Neuronal stem cell (in vitro differentiated cells): ENCODE measurements around the gene CALML6.
"Not testable (repeated sequence)": the region's sequence is repeated elsewhere in the genome, so short reads cannot be mapped to it uniquely, and the experiment has no call there.

Experiments used
- DNase-seq: peaks from one replicate; pipeline ENCODE4 v3.0.0-alpha.2; 2013; ENCODE audit warnings: low spot score
- H2AFZ ChIP-seq: one replicate; pipeline ENCODE4 v1.6.1; 2013; ENCODE audit warnings: mild to moderate bottlenecking, low read length, inconsistent platforms
- H2AK5ac ChIP-seq: 2 replicates; pipeline ENCODE4 v1.6.1; 2013; ENCODE audit warnings: low read depth, mild to moderate bottlenecking, inconsistent platforms, low read length, moderate library complexity, mixed read lengths
- H2BK120ac ChIP-seq: 2 replicates; pipeline ENCODE4 v1.6.1; 2013; ENCODE audit warnings: low read depth, mild to moderate bottlenecking, inconsistent platforms, low read length, moderate library complexity, mixed read lengths
- H2BK12ac ChIP-seq: one replicate; pipeline ENCODE4 v1.6.1; 2013; ENCODE audit warnings: low read length, inconsistent platforms
- H2BK15ac ChIP-seq: 2 replicates; pipeline ENCODE4 v1.6.1; 2013; ENCODE audit warnings: mild to moderate bottlenecking, low read length, inconsistent platforms, mixed read lengths
- H2BK5ac ChIP-seq: one replicate; pipeline ENCODE4 v1.6.1; 2013; ENCODE audit warnings: inconsistent platforms, mild to moderate bottlenecking, low read length, moderate library complexity
- H3K14ac ChIP-seq: one replicate; pipeline ENCODE4 v1.6.1; 2013; ENCODE audit warnings: low read length, inconsistent platforms
- H3K18ac ChIP-seq: 2 replicates; pipeline ENCODE4 v1.6.1; 2013; ENCODE audit warnings: low read length, inconsistent platforms
- H3K23ac ChIP-seq: 2 replicates; pipeline ENCODE4 v1.6.1; 2013; ENCODE audit warnings: low read depth, mild to moderate bottlenecking, mixed read lengths, low read length, inconsistent platforms; ENCODE audit not compliant: poor library complexity
- H3K27ac ChIP-seq: replicated peaks from 3 replicates; pipeline ENCODE4 v1.5.1; 2013; ENCODE audit warnings: low read length, inconsistent platforms
- H3K27me3 ChIP-seq, 3 experiments: 2 replicates each; pipeline ENCODE4 v1.6.1; 2013; ENCODE audit warnings: low read length in 3 of 3, mild to moderate bottlenecking in 2 of 3, inconsistent platforms in 1 of 3, low read depth in 1 of 3, mixed read lengths in 1 of 3, moderate library complexity in 1 of 3; ENCODE audit not compliant: control insufficient read depth in 3 of 3, insufficient read depth in 3 of 3
- H3K36me3 ChIP-seq, 2 donors: replicated peaks in 1 of 2; 2 replicates each; pipeline ENCODE4 v1.6.1; 2013; ENCODE audit warnings: low read length in 2 of 2; ENCODE audit not compliant: control insufficient read depth in 2 of 2, insufficient read depth in 2 of 2
- H3K4ac ChIP-seq: 2 replicates; pipeline ENCODE4 v1.6.1; 2013; ENCODE audit warnings: inconsistent platforms, mild to moderate bottlenecking, low read length, moderate library complexity
- H3K4me1 ChIP-seq, 2 donors: 1 replicate in 1 of 2; 2 replicates in 1 of 2; pipeline ENCODE4 v1.6.1; 2013; ENCODE audit warnings: low read length in 2 of 2, low read depth in 1 of 2; ENCODE audit not compliant: control insufficient read depth in 2 of 2, insufficient read depth in 1 of 2
- H3K4me2 ChIP-seq: one replicate; pipeline ENCODE4 v1.6.1; 2013; ENCODE audit warnings: mild to moderate bottlenecking, low read length, inconsistent platforms; ENCODE audit not compliant: insufficient read depth, poor library complexity, severe bottlenecking
- H3K4me3 ChIP-seq, 2 donors: 2 replicates each; pipeline ENCODE4 v1.5.1; 2013; ENCODE audit warnings: low read length in 2 of 2, mild to moderate bottlenecking in 2 of 2, inconsistent platforms in 1 of 2, moderate library complexity in 1 of 2
- H3K79me1 ChIP-seq: one replicate; pipeline ENCODE4 v1.6.1; 2013; ENCODE audit warnings: low read depth, mild to moderate bottlenecking, inconsistent platforms, low read length, moderate library complexity
- H3K9ac ChIP-seq: one replicate; pipeline ENCODE4 v1.6.1; 2013; ENCODE audit warnings: mild to moderate bottlenecking, low read depth, low read length, inconsistent platforms; ENCODE audit not compliant: poor library complexity
- H3K9me3 ChIP-seq, 2 donors: replicated peaks in 1 of 2; 2 replicates each; pipeline versions ENCODE3 to v1.6.1; 2013; ENCODE audit warnings: low read length in 2 of 2, mild to moderate bottlenecking in 2 of 2, inconsistent platforms in 1 of 2, low read depth in 1 of 2, mixed read lengths in 1 of 2, moderate library complexity in 1 of 2; ENCODE audit not compliant: control insufficient read depth in 2 of 2, insufficient read depth in 1 of 2
- H4K8ac ChIP-seq: one replicate; pipeline ENCODE4 v1.6.1; 2013; ENCODE audit warnings: low read depth, mild to moderate bottlenecking, inconsistent platforms, low read length, moderate library complexity
- H4K91ac ChIP-seq: one replicate; pipeline ENCODE4 v1.6.1; 2013; ENCODE audit warnings: low read length, low read depth, mild to moderate bottlenecking, inconsistent platforms; ENCODE audit not compliant: poor library complexity
- WGBS, 2 donors: extraction: QIAGEN DNeasy Blood & Tissue Kit; methylation state at CpG; one replicate each; pipeline ENCODE4 v1.1.7; 2013; ENCODE audit warnings: missing lambda C conversion rate in 2 of 2, mixed read lengths in 1 of 2; ENCODE audit not compliant: insufficient read length in 2 of 2, insufficient replicate concordance in 1 of 2; ENCODE audit errors: extremely low coverage in 2 of 2; 5-methylcytosine and 5-hydroxymethylcytosine counted together

The CALML6 gene

DNA sequence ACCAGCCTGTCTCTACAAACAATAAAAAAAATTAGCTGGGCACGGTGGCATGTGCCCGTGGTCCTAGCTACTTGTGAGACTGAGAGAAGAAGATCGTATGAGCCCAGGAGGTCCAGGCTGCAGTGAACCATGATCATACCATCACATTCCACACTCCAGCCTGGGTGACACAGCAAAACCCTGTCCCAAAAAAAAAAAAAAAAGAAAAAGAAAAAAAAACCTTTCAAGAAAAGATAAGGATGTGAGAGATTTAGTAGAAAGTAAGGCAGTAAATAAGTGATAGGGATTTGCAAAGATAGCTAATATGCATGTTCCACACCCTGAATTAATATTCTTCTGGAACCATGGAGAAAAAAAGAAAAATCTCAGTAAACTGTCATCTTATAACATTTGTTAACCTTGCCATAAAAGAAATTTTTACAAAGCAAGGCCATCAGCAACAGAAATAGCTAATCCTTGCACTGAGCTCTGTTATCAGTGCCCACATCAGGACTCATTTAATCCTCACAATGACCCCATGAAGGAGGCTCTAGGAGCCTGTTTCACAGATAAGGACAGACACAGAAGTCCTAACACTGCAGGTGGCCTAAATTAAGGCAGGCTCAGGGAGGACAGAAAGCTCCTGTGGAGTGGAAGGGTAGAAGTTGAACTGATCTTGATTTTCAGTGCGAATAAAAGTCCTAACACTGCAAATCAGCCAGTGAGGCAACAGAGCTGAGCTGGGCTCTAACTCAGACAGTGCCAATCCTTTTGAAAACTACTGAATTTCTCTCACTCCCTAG, 31.8 kb upstream of the CALML6 start:
- H3K4me3 ChIP-seq, result no peak overlapping the region
- H3K9ac ChIP-seq, result no peak overlapping the region
- no peak overlapping the region for H4K91ac ChIP-seq
- no peak for DNase-seq
- H3K27ac ChIP-seq, result no peak overlapping the region
- WGBS, 2 donors, result no CpG with 5 or more reads among the region's 4 CpGs
- H3K36me3 ChIP-seq, result peaks cover 5 to 72% of the 10 kb centered on the region in 2 donors
- H4K8ac ChIP-seq, result no peak overlapping the region
- no peak overlapping the region for H2BK5ac ChIP-seq
- H2BK12ac ChIP-seq, result no peak overlapping the region
- no peak overlapping the region for H2BK15ac ChIP-seq
- H3K9me3 ChIP-seq, result peaks cover 0 to 43% of the 10 kb centered on the region in 2 donors
- no peak overlapping the region for H3K18ac ChIP-seq
- H3K14ac ChIP-seq, result no peak overlapping the region
- no peak overlapping the region for H3K4me2 ChIP-seq
- peaks cover 0 to 5% of the 10 kb centered on the region in 2 donors for H3K4me1 ChIP-seq
- H3K4ac ChIP-seq, result no peak overlapping the region
- no peak overlapping the region for H3K23ac ChIP-seq
- H3K79me1 ChIP-seq, result no peaks in the 10 kb centered on the region
- H3K27me3 ChIP-seq, result no peaks in the 10 kb centered on the region
- no peak overlapping the region for H2BK120ac ChIP-seq
- no peak overlapping the region for H2AK5ac ChIP-seq
- H2AFZ ChIP-seq, result no peak overlapping the region

GRCh38 chr1:1883890-1884289, 31.2 kb upstream of the CALML6 start:
- H3K9me3 ChIP-seq, result peaks cover 0 to 43% of the 10 kb centered on the region in 2 donors
- not testable (repeated sequence) for H3K9ac ChIP-seq

GRCh38 chr1:1889090-1889750, 25.8 kb upstream of the CALML6 start:
- no peak overlapping the region for H2BK15ac ChIP-seq
- no peak overlapping the region for H2AK5ac ChIP-seq
- H3K9ac ChIP-seq, result no peak overlapping the region
- peaks cover 7 to 16% of the 10 kb centered on the region in 2 donors for H3K4me1 ChIP-seq
- no peak overlapping the region for H3K27ac ChIP-seq
- H4K8ac ChIP-seq, result no peak overlapping the region
- no peak overlapping the region for H2BK5ac ChIP-seq
- WGBS, 2 donors, result no CpG with 5 or more reads among the region's 9 CpGs
- no peak overlapping the region for H2BK120ac ChIP-seq
- H4K91ac ChIP-seq, result no peak overlapping the region
- no peak for DNase-seq
- H3K9me3 ChIP-seq, result peaks cover 0 to 25% of the 10 kb centered on the region in 2 donors
- no peak overlapping the region for H3K18ac ChIP-seq
- peaks cover 0 to 31% of the 10 kb centered on the region in 2 donors for H3K36me3 ChIP-seq
- H3K4me3 ChIP-seq, result peak overlapping the region; percentile 66 to 92
- H3K27me3 ChIP-seq, result no peaks in the 10 kb centered on the region
- no peak overlapping the region for H2BK12ac ChIP-seq
- no peak overlapping the region for H2AFZ ChIP-seq
- H3K14ac ChIP-seq, result no peak overlapping the region
- H3K4ac ChIP-seq, result no peak overlapping the region
- no peak overlapping the region for H3K23ac ChIP-seq
- H3K79me1 ChIP-seq, result peaks cover 3% of the 10 kb centered on the region
- H3K4me2 ChIP-seq, result peak overlapping the region; percentile 52

More at GRCh38 chr1:1883890-1884289, 31.2 kb upstream of the CALML6 start:
- peaks cover 5 to 71% of the 10 kb centered on the region in 2 donors for H3K36me3 ChIP-seq
- DNase-seq, H3K79me1 ChIP-seq, H2BK15ac ChIP-seq, H3K4me1 ChIP-seq, H3K27ac ChIP-seq, H2BK5ac ChIP-seq, H2AFZ ChIP-seq, H4K8ac ChIP-seq, H3K23ac ChIP-seq, H3K27me3 ChIP-seq, H2BK12ac ChIP-seq, H3K4me3 ChIP-seq, H3K4me2 ChIP-seq, H3K4ac ChIP-seq, H3K18ac ChIP-seq, H4K91ac ChIP-seq, H3K14ac ChIP-seq, H2AK5ac ChIP-seq, H2BK120ac ChIP-seq: not testable (repeated sequence)
- no CpG with 5 or more reads among the region's 11 CpGs for WGBS, 2 donors

- DNase-seq, result no peak
- H3K27ac ChIP-seq, result peak overlapping the region; percentile 85
- H3K4ac ChIP-seq, result peak overlapping the region; percentile 76
- no peak overlapping the region for H4K8ac ChIP-seq
- peaks cover 12 to 22% of the 10 kb centered on the region in 2 donors for H3K4me1 ChIP-seq
- no peak overlapping the region for H2BK120ac ChIP-seq
- peak overlapping the region; percentile 73 for H2AFZ ChIP-seq
- peak overlapping the region; percentile 82 for H3K14ac ChIP-seq
- H3K36me3 ChIP-seq, result peaks cover 0 to 24% of the 10 kb centered on the region in 2 donors
- WGBS, 2 donors, result no CpG with 5 or more reads among the region's 88 CpGs
- peak overlapping the region; percentile 98 for H3K9ac ChIP-seq
- H2BK12ac ChIP-seq, result peak overlapping the region; percentile 41
- H3K23ac ChIP-seq, result peak overlapping the region; percentile 55
- H2AK5ac ChIP-seq, result peak overlapping the region; percentile 99
- peak overlapping the region; percentile 90 for H2BK5ac ChIP-seq
- no peak overlapping the region for H2BK15ac ChIP-seq
- H3K9me3 ChIP-seq, result peaks cover 0 to 25% of the 10 kb centered on the region in 2 donors
- no peak overlapping the region for H4K91ac ChIP-seq
- H3K4me2 ChIP-seq, result peak overlapping the region; percentile 48
- peak overlapping the region; percentile 98 for H3K18ac ChIP-seq
- no peaks in the 10 kb centered on the region for H3K27me3 ChIP-seq
- peaks cover 3% of the 10 kb centered on the region for H3K79me1 ChIP-seq
- H3K4me3 ChIP-seq, result peak overlapping the region; percentile 92 to 98
Measured at GRCh38 chr1:1889847-1890505, 25.1 kb upstream of the CALML6 start.
